C1 segment of cervical spinal cord (tissue), 14 donors: ENCODE results near the gene TM9SF1.

Experiments used
- DNase-seq, 14 donors: peaks; one replicate each; lab custom pipeline; 2025; lab: John Stamatoyannopoulos, UW

Gene TM9SF1

GRCh38 chr14:24151404-24152080 lies 43.7 kb downstream of the TM9SF1 start:
- no peak for DNase-seq

DNA sequence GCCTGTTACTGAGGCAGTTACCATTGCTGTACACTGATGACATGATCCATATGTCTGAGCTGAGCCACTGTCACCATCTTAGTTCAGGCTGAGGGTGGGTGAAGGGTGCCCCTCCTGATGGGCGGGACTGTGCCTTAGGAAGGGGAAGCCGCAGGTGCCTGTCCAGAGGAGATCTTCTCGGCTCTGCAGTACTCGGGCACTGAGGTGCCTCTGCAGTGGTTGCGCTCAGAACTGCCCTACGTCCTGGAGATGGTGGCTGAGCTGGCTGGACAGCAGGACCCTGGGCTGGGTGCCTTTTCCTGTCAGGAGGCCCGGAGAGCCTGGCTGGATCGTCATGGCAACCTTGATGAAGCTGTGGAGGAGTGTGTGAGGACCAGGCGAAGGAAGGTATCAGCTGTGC lies 44.2 kb downstream of the TM9SF1 start:
- no peak for DNase-seq

DNA sequence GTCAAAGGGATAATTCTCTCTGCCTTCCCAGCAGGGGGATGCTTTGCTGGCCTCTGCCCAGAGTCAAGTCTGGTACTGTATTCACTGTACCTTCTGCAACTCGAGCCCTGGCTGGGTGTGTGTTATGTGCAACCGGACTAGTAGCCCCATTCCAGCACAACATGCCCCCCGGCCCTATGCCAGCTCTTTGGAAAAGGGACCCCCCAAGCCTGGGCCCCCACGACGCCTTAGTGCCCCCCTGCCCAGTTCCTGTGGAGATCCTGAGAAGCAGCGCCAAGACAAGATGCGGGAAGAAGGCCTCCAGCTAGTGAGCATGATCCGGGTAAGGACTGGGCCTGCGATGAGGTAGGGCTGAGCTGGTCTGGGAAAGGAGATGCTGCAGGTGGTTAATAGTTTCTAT lies 44.7 kb downstream of the TM9SF1 start:
- no peak for DNase-seq

DNA sequence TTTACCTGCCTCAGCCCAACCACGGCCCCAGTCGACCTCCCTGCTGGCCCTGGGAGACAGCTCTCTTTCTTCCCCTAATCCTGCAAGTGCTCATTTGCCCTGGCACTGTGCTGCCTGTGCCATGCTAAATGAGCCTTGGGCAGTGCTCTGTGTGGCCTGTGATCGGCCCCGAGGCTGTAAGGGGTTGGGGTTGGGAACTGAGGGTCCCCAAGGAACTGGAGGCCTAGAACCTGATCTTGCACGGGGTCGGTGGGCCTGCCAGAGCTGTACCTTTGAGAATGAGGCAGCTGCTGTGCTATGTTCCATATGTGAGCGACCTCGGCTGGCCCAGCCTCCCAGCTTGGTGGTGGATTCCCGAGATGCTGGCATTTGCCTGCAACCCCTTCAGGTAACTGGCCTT lies 45.2 kb downstream of the TM9SF1 start:
- DNase-seq: no peak

- no peak for DNase-seq
These were observed 45.8 kb downstream of the TM9SF1 start for GRCh38 chr14:24149302-24149969.

DNA sequence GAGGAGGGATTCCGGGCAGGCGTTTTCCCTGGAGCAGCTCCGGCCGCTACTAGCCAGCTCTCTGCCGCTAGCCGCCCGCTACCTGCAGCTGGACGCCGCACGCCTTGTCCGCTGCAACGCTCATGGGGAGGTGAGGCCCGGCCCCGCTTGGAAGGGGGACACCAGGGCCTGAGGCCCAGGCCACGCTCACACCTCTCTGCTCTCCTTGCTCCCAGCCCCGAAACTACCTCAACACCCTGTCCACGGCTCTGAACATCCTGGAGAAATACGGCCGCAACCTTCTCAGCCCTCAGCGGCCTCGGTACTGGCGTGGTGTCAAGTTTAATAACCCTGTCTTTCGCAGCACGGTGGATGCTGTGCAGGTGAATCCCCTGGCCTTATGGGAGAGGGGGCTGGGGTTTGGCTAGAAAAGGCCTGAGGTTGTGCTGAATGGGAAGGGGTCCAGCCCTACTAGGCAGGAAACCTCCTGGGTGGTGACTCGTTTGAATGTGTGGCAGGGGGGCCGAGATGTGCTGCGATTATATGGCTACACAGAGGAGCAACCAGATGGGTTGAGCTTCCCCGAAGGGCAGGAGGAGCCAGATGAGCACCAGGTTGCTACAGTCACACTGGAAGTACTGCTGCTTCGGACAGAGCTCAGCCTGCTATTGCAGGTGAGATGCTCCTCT lies 47.3 kb downstream of the TM9SF1 start:
- DNase-seq: no peak

DNA sequence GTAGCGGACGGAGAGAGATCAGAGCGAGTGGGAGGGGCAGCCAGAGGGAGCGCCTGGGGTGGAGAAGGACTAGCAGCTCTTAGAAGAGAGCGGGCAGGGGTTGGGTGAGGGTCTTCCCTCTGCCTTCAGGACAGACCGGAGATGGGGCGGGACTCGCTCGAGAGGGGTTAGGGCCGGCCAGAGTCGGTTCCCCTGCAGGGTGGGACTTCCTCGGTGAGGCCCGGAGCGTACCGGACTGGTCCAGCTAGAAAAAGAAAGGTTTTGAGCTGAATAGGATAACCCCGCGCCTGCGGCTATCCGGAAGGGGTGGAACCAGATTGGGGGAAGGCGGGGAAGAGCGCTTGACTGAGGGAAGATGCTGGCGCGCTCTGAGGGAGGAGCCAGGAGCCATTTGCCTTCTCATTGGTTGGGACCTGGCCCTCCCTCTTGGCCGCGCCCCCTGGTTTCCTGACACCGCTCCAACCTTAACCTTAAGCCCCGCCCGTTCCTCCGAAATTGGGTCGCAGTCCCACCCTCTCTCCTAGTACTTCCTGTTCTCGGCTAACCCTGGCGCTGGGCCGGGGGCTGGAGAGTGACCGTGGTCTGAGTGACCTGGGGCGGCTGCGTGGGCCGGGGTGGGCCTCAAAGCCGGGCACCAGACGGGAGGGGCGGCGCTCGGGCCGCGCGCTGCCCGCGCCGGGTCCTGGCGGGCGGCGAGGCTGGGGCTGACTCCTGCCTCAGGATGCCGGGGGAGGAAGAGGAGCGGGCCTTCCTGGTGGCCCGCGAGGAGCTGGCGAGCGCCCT lies 48.1 kb downstream of the TM9SF1 start, which contains the start of gene RNF31:
Gene RNF31 (plus strand): TSS at position 521 of the 783 bp plus-strand sequence. CDS start 201 bp downstream, at position 722.
- DNase-seq: peak; percentile 73 to 97 (median 94)

DNA sequence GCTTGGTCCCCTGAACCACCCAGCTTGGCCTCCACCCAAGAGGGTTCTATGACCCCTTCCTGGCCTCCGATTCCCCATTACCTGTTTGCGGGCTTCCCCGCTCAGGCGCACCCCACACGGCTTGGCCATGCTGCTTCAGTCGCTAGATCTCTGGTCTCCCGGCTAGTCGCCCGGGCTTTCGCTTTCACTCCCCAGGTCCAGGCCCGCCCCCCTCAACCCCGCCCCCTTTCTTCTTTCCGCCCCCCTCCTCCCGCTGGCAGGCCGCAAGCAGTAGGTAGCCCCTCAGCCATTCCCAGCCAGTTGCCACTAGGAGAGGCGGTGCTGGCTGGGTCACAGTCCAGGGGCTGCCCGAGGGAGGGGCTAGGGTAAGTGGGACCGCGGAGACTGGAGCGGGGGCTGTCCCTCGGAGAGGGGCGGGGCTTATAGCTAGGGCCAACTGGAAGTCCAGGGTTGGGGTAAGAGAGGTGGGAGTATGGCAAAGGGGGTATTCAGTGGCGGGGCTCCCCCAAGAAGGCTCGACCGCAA lies 48.7 kb downstream of the TM9SF1 start, which contains the start of gene PSME2:
Gene PSME2 (minus strand): TSS at position 158 of the 525 bp plus-strand sequence. CDS start 29 bp downstream, at position 129.
- peak; percentile 46 to 94 (median 87) for DNase-seq

DNA sequence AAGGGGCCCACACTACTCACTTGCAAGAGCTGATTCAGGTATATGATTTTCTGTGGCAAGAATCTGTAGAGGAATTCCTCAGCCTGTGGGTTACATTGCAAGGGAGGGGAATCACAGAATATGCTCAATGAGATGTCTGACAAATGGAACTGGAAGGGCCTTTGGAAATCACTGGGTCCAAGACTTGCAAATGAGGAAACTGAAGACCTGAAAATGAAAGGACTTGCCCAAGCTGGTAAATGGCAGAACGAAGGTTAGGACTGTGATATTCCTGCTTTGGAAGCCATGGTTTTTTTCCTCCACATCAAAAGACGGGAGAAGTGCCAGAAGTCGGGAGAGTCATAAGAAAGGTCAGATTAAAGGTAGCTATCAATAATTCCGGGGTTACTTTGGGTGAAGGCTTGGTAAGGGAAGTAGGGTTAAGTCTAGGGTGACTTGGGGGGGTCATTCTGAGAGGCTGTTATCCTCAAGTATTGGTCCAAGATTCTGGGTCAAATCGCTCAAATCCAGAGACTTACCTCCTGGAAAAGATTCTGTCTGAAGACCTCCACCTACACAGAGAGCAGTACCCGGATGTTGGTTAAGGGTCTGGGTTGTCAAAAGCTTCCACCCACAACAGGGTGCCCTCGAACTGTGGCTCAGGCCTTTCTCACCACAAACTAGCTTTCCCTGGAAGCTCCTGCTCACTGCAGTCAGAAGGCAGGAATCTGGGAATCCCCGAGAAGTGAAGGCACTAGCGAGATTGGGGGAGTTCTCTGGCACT lies 49.4 kb downstream of the TM9SF1 start:
- no peak for DNase-seq

DNA sequence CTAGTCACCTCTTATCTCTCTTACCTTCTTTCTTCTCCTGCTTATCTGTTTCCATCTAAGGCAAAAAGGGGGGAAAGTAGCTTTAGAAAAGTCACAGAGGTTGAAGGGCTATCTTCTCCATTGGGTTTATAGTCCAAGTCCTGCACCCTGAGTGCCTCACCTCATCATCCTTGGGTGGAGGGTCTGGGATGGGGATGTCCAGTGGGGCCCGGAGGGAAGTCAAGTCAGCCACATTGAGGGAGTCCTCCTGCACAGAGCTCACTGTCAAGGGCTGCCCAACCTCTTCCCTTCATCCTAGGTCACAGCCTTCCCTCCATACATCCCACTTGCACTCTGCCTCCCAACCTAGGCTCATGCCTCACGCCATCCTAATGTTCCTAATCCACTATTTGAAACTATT lies 50.0 kb downstream of the TM9SF1 start:
- DNase-seq: no peak

DNA sequence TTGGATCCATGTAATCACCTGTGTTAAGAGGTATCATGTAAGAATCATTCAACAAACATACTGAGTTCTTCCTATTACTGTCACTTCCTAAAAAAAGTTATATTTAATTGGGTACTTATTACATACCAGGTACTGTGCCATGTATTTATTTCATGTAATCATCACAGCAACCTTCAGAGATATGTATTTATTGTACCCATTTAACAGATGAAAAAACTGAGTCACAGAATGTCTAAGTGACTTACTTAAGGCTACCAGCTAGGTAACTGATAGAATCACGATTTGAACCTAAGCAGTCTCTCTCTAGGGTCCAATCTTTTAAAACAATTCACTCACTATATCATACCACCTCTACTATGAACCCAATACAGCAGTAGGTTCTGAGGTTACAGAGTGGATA lies 50.8 kb downstream of the TM9SF1 start:
- no peak for DNase-seq

DNA sequence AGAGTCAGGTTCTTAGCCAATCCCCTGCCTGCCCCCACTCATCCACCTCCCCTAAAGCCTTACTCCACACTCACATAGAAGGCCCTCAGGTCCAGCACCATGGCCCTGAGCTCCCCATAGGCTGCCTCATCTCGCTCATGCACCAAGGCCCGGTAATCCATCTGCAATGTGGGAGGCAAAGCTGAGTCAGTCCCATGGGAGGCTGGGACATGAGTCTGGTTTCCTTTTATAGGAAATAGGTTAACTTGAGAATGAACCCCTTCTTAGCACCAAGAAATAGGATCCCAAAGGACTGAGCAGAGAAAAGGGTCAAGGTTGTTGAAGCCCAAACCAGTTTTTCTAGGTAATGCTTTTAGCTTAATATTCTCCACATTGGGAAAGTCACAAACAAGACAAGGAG lies 51.7 kb downstream of the TM9SF1 start:
- no peak for DNase-seq

DNA sequence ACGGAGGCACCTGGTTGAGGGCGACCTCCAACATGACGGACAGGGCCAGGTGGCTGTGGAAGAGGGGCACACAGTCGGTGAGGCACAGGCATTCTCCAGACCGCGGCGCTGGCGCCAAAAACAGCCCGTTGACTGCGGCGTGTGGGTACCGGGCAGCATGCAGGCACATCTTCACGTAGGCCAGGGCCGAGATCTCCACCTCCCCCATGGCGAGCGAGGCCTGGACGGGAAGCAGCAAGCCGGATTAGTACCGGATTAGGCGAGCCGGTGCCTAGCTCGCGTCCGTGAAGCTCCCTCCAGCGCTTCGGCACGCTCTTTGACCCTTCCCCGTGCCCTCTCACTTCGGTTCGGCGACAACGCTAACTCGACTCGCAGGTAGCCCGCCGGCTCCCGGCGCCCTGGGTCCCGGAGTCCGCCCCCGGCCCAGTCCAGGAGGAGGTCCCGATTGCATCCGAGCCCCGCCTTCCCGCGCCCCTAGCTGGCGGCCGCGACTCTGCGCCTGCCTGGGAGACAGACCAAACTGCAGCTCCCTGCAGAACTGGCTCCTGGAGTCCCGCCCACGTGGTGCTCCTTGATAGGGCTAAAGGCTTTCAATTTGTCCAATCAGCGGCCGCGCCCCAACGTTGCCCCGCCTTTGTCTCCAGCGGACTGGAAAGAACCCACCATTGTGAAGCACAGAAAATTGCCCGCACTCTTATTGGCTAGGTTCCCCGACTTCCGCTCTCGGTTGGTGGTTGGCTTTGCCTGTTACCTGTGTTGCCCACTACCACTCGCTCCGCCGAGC lies 54.0 kb downstream of the TM9SF1 start, which contains the start of gene EMC9:
Gene EMC9 (minus strand): TSS at position 495 of the 784 bp plus-strand sequence. CDS start 287 bp downstream, at position 208.
- DNase-seq: peak; percentile 90 to 99 (median 98)

- no peak for DNase-seq
These were observed 55.8 kb downstream of the TM9SF1 start for GRCh38 chr14:24139272-24139934.
